HepG2 (cell line): Measurements from ENCODE around the gene ZDHHC14. TPM values are rescaled to one million over a fixed set of nuclear protein-coding genes. Genes with fewer than 3 reads are reported as not detected.

ENCODE experiments used
- CAMTA2 ChIP-seq: sonication (generic); formaldehyde crosslinking; IDR thresholded peaks from 2 replicates; pipeline ENCODE4 v1.4.0; 2020; ENCODE audit warnings: mild to moderate bottlenecking, missing genetic modification reagents, borderline replicate concordance
- GFI1 ChIP-seq: sonication (generic); formaldehyde crosslinking; IDR thresholded peaks from 2 replicates; pipeline ENCODE4 v1.5.0; 2020; ENCODE audit warnings: missing genetic modification reagents, mild to moderate bottlenecking, borderline replicate concordance
- GZF1 ChIP-seq: sonication (generic); formaldehyde crosslinking; IDR thresholded peaks from 2 replicates; pipeline ENCODE4 v1.5.1; 2020; ENCODE audit warnings: mild to moderate bottlenecking, missing genetic modification reagents
- MIER3 ChIP-seq: IDR thresholded peaks from 2 replicates; pipeline ENCODE4 v1.6.1; 2016; ENCODE audit warnings: missing compliant biosample characterization, borderline replicate concordance
- RFXAP ChIP-seq: sonication (generic); formaldehyde crosslinking; IDR thresholded peaks from 2 replicates; pipeline ENCODE4 v1.4.0; 2020; ENCODE audit warnings: missing genetic modification reagents, borderline replicate concordance
- RXRB ChIP-seq: IDR thresholded peaks from 2 replicates; pipeline ENCODE4 v1.6.1; 2016; ENCODE audit warnings: borderline replicate concordance, missing genetic modification reagents, missing compliant biosample characterization
- SIN3B ChIP-seq: fragments of 150-350 bp; IDR thresholded peaks from 2 replicates; pipeline ENCODE4 v1.6.1; 2014; ENCODE audit warnings: low read length
- SMARCC2 ChIP-seq: fragments of 450-650 bp; IDR thresholded peaks from 2 replicates; pipeline ENCODE4 v1.6.1; 2017; ENCODE audit warnings: antibody characterized with exemption, mild to moderate bottlenecking
- SNAI1 ChIP-seq: sonication (generic); formaldehyde crosslinking; IDR thresholded peaks from 2 replicates; pipeline ENCODE4 v1.5.0; 2020; ENCODE audit warnings: mild to moderate bottlenecking, missing genetic modification reagents, borderline replicate concordance
- SOX13 ChIP-seq, 3 experiments: fragments of 450-650 bp in 1 of 3; sonication (generic) in 1 of 3; formaldehyde crosslinking in 1 of 3; IDR thresholded peaks in 2 of 3; conservative IDR thresholded peaks in 1 of 3; 2 replicates each; pipeline versions ENCODE4 v1.5.0 to v1.6.1; 2016 to 2020; ENCODE audit warnings: antibody characterized with exemption in 1 of 3, mild to moderate bottlenecking in 1 of 3, missing compliant biosample characterization in 1 of 3, missing genetic modification reagents in 1 of 3, moderate library complexity in 1 of 3
- TOE1 ChIP-seq: sonication (generic); formaldehyde crosslinking; IDR thresholded peaks from 2 replicates; pipeline ENCODE4 v1.4.0; 2020; ENCODE audit warnings: mild to moderate bottlenecking, missing genetic modification reagents
- ZBTB38 ChIP-seq: sonication (generic); formaldehyde crosslinking; IDR thresholded peaks from 2 replicates; pipeline ENCODE4 v1.5.1; 2020; ENCODE audit warnings: mild to moderate bottlenecking, missing genetic modification reagents
- ZBTB8A ChIP-seq: sonication (generic); formaldehyde crosslinking; IDR thresholded peaks from 2 replicates; pipeline ENCODE4 v1.4.0; 2020; ENCODE audit warnings: mild to moderate bottlenecking, low read depth, missing genetic modification reagents, borderline replicate concordance
- ZNF10 ChIP-seq: sonication (generic); formaldehyde crosslinking; IDR thresholded peaks from 2 replicates; pipeline ENCODE4 v1.4.0; 2020; ENCODE audit warnings: mild to moderate bottlenecking, low read depth, missing genetic modification reagents, borderline replicate concordance
- ZNF773 ChIP-seq: sonication (generic); formaldehyde crosslinking; IDR thresholded peaks from 2 replicates; pipeline ENCODE4 v1.4.0; 2020; ENCODE audit warnings: missing genetic modification reagents, borderline replicate concordance
- polyA plus RNA-seq, 8 experiments: library from polyadenylated mRNA; depleted of rRNA in 3 of 8; stranded (reverse) in 7 of 8; unstranded in 1 of 8; fragments of >200 nt; fragmentation: Illumina TruSeq in 4 of 8; extraction: Trizol in 4 of 8; gene quantifications; 2 replicates each; pipeline versions ENCODE4 v1.2.1 to v1.2.3, GENCODE V29; 2011 to 2016; ENCODE audit warnings: low read depth in 4 of 8, missing spikeins in 1 of 8, mixed read lengths in 1 of 8; ENCODE audit not compliant: insufficient read depth in 1 of 8
- total RNA-seq, 5 experiments: library from RNA; depleted of rRNA; stranded (reverse); fragments of >200 nt; fragmentation: Illumina TruSeq; extraction: Trizol; gene quantifications; 2 replicates each; pipeline ENCODE4 v1.2.3, GENCODE V29; 2016; ENCODE audit warnings: low read depth in 1 of 5
- TF ChIP-seq, protein P1 (sequence below), 2 experiments: sonication (generic) in 1 of 2; formaldehyde crosslinking in 1 of 2; IDR thresholded peaks; 2 replicates each; pipeline versions ENCODE4 v1.6.1 to v1.9.0; 2014 to 2022; ENCODE audit warnings: antibody characterized with exemption in 1 of 2, borderline replicate concordance in 1 of 2, inconsistent platforms in 1 of 2, low read depth in 1 of 2, missing genetic modification reagents in 1 of 2
- TF ChIP-seq, protein P2 (sequence below): sonication (generic); formaldehyde crosslinking; IDR thresholded peaks from 2 replicates; pipeline ENCODE4 v1.4.0; 2020; ENCODE audit warnings: missing genetic modification reagents, low read depth, mild to moderate bottlenecking, borderline replicate concordance
- TF ChIP-seq, protein P3 (sequence below): sonication (generic); formaldehyde crosslinking; IDR thresholded peaks from 2 replicates; pipeline ENCODE4 v1.4.0; 2020; ENCODE audit warnings: missing genetic modification reagents

ZDHHC14 gene
- total and polyA plus RNA-seq, 2 of the 13 experiments (the other 11 are each of a cell fraction or from before 2014, with no cell fraction given): 3.7 to 9.5 TPM

DNA sequence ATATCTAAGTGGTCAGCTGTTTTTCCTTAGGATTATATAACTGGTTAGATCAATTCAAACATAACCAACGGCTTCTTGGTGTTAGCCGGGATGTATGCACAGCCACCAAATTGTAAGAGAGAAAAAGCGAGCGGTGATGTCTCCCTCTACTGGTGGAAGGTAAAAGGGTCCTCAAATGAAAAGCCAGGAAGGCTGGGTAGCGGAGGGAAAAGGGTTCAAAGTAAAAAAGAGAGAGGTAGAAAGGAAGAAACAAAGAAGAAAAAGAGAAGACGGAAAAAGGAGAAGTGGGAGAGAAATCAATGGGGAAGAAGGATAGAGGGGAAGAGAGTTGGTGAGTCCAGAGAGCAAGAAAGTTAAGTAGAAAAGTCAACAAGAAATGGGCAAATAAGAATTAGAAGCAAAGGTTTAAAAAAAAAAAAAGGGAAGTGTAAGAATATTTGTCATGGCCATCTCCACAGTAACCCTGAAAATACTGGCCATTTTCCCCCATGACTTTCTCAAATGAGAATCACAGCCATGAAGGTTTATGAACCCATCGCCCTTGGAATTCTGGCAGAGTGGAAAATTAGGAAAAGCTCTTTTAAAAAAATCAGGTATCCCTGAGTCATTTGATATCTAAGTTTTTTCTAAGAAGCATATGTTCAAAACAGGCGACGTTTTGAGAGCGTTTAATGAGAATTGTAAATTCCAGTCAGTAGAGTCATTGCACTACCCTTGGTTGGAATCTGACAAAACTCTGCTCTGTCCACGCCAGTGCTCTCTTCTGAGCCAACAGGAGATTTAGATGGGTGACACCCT is 286.4 kb downstream of the ZDHHC14 start (continued):
- TF ChIP-seq, protein P1, sequence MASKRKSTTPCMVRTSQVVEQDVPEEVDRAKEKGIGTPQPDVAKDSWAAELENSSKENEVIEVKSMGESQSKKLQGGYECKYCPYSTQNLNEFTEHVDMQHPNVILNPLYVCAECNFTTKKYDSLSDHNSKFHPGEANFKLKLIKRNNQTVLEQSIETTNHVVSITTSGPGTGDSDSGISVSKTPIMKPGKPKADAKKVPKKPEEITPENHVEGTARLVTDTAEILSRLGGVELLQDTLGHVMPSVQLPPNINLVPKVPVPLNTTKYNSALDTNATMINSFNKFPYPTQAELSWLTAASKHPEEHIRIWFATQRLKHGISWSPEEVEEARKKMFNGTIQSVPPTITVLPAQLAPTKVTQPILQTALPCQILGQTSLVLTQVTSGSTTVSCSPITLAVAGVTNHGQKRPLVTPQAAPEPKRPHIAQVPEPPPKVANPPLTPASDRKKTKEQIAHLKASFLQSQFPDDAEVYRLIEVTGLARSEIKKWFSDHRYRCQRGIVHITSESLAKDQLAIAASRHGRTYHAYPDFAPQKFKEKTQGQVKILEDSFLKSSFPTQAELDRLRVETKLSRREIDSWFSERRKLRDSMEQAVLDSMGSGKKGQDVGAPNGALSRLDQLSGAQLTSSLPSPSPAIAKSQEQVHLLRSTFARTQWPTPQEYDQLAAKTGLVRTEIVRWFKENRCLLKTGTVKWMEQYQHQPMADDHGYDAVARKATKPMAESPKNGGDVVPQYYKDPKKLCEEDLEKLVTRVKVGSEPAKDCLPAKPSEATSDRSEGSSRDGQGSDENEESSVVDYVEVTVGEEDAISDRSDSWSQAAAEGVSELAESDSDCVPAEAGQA (IDR thresholded peaks at IDR 0.05; ENCODE audit: low read depth): no peak
- TF ChIP-seq, protein P1 (CRISPR knock-in tag; IDR thresholded peaks at IDR 0.05; ENCODE audit: borderline replicate concordance): no peak
- TF ChIP-seq MIER3 (no peak), GFI1 (no peak), TOE1 (CRISPR knock-in tag) (no peak), SOX13 (IDR thresholded peaks at IDR 0.05) (no peak), SOX13 (CRISPR knock-in tag; conservative IDR thresholded peaks at IDR 0.05 in 1 of 2, IDR thresholded peaks at IDR 0.05 in 1 of 2) (no peak), ZBTB38 (CRISPR knock-in tag) (no peak), SNAI1 (CRISPR knock-in tag) (no peak), ZNF773 (CRISPR knock-in tag) (no peak), ZBTB8A (CRISPR knock-in tag) (no peak), ZNF10 (CRISPR knock-in tag) (no peak), GZF1 (CRISPR knock-in tag) (no peak), SIN3B (no peak), SMARCC2 (no peak), RXRB (peak; percentile 30; the same call in 1 of the 2 replicates), RFXAP (no peak), CAMTA2 (CRISPR knock-in tag) (no peak)
- TF ChIP-seq, protein P2, sequence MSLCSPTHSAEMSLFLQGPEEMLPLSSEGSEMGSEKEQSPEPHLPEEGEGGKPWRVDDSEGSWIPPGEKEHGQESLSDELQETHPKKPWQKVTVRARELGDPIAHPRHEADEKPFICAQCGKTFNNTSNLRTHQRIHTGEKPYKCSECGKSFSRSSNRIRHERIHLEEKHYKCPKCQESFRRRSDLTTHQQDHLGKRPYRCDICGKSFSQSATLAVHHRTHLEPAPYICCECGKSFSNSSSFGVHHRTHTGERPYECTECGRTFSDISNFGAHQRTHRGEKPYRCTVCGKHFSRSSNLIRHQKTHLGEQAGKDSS: no peak
- TF ChIP-seq, protein P3, sequence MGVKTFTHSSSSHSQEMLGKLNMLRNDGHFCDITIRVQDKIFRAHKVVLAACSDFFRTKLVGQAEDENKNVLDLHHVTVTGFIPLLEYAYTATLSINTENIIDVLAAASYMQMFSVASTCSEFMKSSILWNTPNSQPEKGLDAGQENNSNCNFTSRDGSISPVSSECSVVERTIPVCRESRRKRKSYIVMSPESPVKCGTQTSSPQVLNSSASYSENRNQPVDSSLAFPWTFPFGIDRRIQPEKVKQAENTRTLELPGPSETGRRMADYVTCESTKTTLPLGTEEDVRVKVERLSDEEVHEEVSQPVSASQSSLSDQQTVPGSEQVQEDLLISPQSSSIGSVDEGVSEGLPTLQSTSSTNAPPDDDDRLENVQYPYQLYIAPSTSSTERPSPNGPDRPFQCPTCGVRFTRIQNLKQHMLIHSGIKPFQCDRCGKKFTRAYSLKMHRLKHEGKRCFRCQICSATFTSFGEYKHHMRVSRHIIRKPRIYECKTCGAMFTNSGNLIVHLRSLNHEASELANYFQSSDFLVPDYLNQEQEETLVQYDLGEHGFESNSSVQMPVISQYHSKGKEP (CRISPR knock-in tag): no peak
